MM.1S (cell line): Measurements from ENCODE around the gene ARHGAP4.

ENCODE experiments used
- DNase-seq: peaks from one replicate; pipeline ENCODE4 v3.0.0-alpha.2; 2015
- H2AFZ ChIP-seq: fragments of 300-600 bp; sonication (generic); 2 replicates; pipeline ENCODE4 v1.6.0; 2016; ENCODE audit warnings: antibody characterized with exemption, low read length
- H3F3A ChIP-seq: fragments of 300-600 bp; sonication (generic); 2 replicates; pipeline ENCODE4 v1.6.1; 2016; ENCODE audit warnings: mild to moderate bottlenecking, antibody characterized with exemption, low read length, moderate library complexity, mixed read lengths; ENCODE audit not compliant: insufficient read depth
- H3K27ac ChIP-seq: fragments of 300-600 bp; sonication (generic); 2 replicates; pipeline ENCODE4 v1.5.1; 2016; ENCODE audit warnings: mild to moderate bottlenecking, low read length
- H3K27me3 ChIP-seq: fragments of 300-600 bp; sonication (generic); replicated peaks from 2 replicates; pipeline ENCODE4 v1.6.0; 2016; ENCODE audit warnings: low read length; ENCODE audit not compliant: insufficient read depth
- H3K36me3 ChIP-seq: fragments of 300-600 bp; sonication (generic); replicated peaks from 2 replicates; pipeline ENCODE4 v1.6.1; 2016; ENCODE audit warnings: mild to moderate bottlenecking, low read length, mixed read lengths; ENCODE audit not compliant: insufficient read depth
- H3K4me1 ChIP-seq: fragments of 300-600 bp; sonication (generic); 2 replicates; pipeline ENCODE4 v1.6.1; 2016; ENCODE audit warnings: low read length, mixed read lengths
- H3K4me2 ChIP-seq: fragments of 300-600 bp; sonication (generic); 2 replicates; pipeline ENCODE4 v1.6.0; 2016; ENCODE audit warnings: low read depth, low read length
- H3K4me3 ChIP-seq: fragments of 300-600 bp; sonication (generic); 2 replicates; pipeline ENCODE4 v1.5.1; 2016; ENCODE audit warnings: low read length, mixed read lengths
- H3K79me2 ChIP-seq: fragments of 300-600 bp; sonication (generic); 2 replicates; pipeline ENCODE4 v1.6.1; 2016; ENCODE audit warnings: mixed run types, low read length, mixed read lengths
- H3K9ac ChIP-seq: fragments of 300-600 bp; sonication (generic); 2 replicates; pipeline ENCODE4 v1.6.1; 2016; ENCODE audit warnings: low read length, mixed read lengths
- H3K9me2 ChIP-seq: fragments of 300-600 bp; sonication (generic); replicated peaks from 2 replicates; pipeline ENCODE4 v1.6.1; 2016; ENCODE audit warnings: mild to moderate bottlenecking, low read length, mixed read lengths; ENCODE audit not compliant: insufficient read depth
- H3K9me3 ChIP-seq: fragments of 300-600 bp; sonication (generic); replicated peaks from 2 replicates; pipeline ENCODE4 v1.6.1; 2016; ENCODE audit warnings: mild to moderate bottlenecking, low read length, mixed read lengths; ENCODE audit not compliant: insufficient read depth
- H4K20me1 ChIP-seq: fragments of 300-600 bp; sonication (generic); 2 replicates; pipeline ENCODE4 v1.6.1; 2016; ENCODE audit warnings: mild to moderate bottlenecking, low read length, moderate library complexity, mixed read lengths; ENCODE audit not compliant: insufficient read depth
- EZH2 ChIP-seq: fragments of 300-600 bp; sonication (generic); optimal IDR thresholded peaks from 2 replicates; pipeline ENCODE3; 2017; ENCODE audit warnings: low read depth, mild to moderate bottlenecking, antibody characterized with exemption, low read length, mixed read lengths
- EZH2phosphoT487 ChIP-seq: fragments of 300-600 bp; sonication (generic); IDR thresholded peaks from 2 replicates; pipeline ENCODE4 v1.6.1; 2018; ENCODE audit warnings: antibody characterized with exemption, low read length
- TF ChIP-seq, protein P1 (sequence below): fragments of 300-600 bp; sonication (generic); IDR thresholded peaks from 2 replicates; pipeline ENCODE4 v1.5.1; 2016; ENCODE audit warnings: antibody characterized with exemption, low read length, mixed read lengths

The ARHGAP4 gene

DNA sequence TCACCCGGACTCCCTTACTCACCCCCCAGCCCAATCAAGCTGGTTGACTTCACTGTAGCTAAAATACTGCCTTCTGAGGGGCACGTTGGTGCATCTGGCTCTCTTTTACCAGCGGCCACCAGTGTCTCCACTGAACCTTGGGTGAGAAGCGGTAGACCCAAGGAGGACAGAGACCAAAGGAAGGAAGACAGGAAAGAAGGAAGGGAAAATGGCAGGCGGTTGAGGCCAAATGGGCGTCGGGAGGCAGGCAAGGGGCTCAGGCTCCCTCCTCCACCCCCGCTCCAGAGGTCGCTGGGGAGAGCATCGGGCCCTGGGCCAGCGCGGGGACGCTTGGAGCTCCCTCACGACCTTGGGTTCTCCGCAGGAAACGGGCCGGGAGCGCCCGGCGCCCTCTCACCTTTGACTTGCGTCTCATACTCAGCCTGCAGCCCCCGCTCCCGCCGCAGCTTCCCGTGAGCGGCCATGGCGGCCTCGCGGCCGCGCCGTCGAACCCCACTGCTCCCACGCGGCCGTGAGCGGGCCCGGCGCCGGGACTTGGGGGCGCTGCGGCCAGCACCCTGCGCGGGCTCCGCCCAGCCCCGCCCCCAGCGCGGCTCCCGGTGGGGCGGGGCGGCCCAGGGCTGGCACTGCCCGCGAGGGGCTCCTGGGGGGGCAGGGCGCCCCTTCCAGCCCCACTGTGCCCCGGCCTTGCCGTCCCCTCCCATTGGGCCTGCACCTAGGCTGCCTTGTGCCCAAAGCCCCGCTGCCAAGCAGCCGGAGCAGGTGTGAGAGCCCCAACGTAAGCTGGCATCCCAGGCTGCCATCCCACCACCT, at the start of gene ARHGAP4:
ARHGAP4 (minus strand) TSS at position 526 of the 813 bp plus-strand sequence; CDS start at position 464, 62 bp downstream.
- H3K4me3 ChIP-seq: peak within 1 kb of the TSS; percentile 90
- H3K4me1 ChIP-seq: peaks cover 11% of the 10 kb centered on the region; the same call in 1 of the 2 replicates
- H4K20me1 ChIP-seq: no peaks in the 10 kb centered on the region
- peak; percentile 58 for DNase-seq
- TF ChIP-seq, protein P1, sequence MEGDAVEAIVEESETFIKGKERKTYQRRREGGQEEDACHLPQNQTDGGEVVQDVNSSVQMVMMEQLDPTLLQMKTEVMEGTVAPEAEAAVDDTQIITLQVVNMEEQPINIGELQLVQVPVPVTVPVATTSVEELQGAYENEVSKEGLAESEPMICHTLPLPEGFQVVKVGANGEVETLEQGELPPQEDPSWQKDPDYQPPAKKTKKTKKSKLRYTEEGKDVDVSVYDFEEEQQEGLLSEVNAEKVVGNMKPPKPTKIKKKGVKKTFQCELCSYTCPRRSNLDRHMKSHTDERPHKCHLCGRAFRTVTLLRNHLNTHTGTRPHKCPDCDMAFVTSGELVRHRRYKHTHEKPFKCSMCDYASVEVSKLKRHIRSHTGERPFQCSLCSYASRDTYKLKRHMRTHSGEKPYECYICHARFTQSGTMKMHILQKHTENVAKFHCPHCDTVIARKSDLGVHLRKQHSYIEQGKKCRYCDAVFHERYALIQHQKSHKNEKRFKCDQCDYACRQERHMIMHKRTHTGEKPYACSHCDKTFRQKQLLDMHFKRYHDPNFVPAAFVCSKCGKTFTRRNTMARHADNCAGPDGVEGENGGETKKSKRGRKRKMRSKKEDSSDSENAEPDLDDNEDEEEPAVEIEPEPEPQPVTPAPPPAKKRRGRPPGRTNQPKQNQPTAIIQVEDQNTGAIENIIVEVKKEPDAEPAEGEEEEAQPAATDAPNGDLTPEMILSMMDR: no peak
- TF ChIP-seq EZH2 (no peak), EZH2phosphoT487 (no peak)
- peaks cover 38% of the 10 kb centered on the region for H3F3A ChIP-seq
- H3K9ac ChIP-seq: peak within 1 kb of the TSS; percentile 98
- no peaks in the 10 kb centered on the region for H3K27me3 ChIP-seq
- H3K9me2 ChIP-seq: no peaks in the 10 kb centered on the region
- H3K9me3 ChIP-seq: no peaks in the 10 kb centered on the region
- no peaks in the 10 kb centered on the region for H3K36me3 ChIP-seq
- H2AFZ ChIP-seq: no peak within 1 kb of the TSS
- H3K4me2 ChIP-seq: peak within 1 kb of the TSS; percentile 85
- peak within 1 kb of the TSS; percentile 98 for H3K27ac ChIP-seq
- H3K79me2 ChIP-seq: peaks cover 47% of the 10 kb centered on the region

DNA sequence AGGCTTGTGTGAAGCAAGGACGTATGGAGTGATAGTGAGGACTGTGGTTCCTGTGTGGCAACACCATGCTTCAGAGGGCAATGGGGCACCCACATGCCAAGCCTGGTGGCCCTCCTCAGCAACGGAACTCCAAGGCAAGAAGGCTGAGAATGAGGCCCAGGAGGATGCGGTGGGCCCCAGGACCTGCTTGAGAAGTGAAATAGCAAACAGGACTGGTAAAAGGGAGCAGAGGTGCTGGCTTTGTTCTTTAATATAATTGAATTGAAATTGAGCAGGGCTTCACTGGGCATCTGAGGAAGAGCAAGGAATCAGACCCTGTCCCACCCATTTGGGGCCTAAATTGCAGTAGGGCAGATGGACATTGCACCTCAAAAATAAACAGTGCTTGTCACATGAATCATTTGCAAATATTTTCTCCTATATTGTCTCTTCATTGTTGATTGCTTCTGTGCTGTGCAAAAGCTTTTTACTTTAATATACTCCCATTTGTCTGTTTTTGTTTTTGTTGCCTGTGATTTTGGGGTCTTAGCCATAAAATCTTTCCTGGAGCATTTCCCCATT, 48.7 kb upstream of the ARHGAP4 start:
- DNase-seq: no peak
- no peaks in the 10 kb centered on the region for H3K9me2 ChIP-seq
- peaks cover 5% of the 10 kb centered on the region; the same call in 1 of the 2 replicates for H3K4me1 ChIP-seq
- H3K9me3 ChIP-seq: no peaks in the 10 kb centered on the region
- H3K27me3 ChIP-seq: no peaks in the 10 kb centered on the region
- no peak overlapping the region for H2AFZ ChIP-seq
- no peak overlapping the region for H3K4me3 ChIP-seq
- no peaks in the 10 kb centered on the region for H4K20me1 ChIP-seq
- H3F3A ChIP-seq: peaks cover 19% of the 10 kb centered on the region; the same call in 1 of the 2 replicates
- H3K36me3 ChIP-seq: no peaks in the 10 kb centered on the region
- H3K4me2 ChIP-seq: no peak overlapping the region
- H3K27ac ChIP-seq: no peak overlapping the region
- peaks cover 27% of the 10 kb centered on the region for H3K79me2 ChIP-seq
- H3K9ac ChIP-seq: no peak overlapping the region
- TF ChIP-seq, protein P1: no peak
- TF ChIP-seq EZH2 (no peak), EZH2phosphoT487 (no peak)

DNA sequence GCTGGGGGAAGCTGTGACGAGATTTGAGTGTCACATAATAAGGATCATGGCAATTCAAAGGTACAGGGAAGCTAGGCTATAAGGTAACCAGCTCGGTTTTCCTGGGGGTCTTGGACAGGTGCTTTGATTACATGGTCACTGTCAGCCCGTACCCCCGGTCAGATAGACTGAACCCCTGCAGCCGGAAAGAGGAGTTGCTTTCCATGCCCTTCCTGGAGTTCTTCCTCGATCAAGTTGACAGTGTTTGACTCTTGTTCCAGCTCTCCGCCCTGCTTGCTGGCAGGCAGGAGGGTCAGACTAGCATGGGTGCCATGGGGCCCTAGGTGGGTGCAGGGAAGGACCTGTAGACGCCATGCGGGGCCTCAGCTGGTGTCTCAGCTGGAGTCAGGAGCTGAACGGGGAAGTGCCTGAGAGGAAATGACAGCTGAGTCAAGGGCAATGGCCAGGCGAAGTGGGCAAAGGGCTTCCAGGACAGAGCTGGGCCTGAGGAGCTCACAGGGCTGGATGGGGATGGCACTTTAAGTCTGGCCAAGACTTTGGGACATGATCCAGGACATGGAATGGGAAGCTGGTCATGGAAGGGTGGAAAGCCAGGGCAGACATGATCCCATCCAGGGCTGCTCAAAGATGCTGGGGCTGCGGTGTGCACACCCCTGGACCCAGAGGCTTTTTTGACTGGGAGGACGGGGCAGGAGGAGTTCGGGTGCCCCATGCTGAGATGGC, 48.1 kb upstream of the ARHGAP4 start:
- Histone ChIP-seq H3K27ac (no peak overlapping the region), H3K9ac (no peak overlapping the region)

More for the DNA sequence above, 48.1 kb upstream of the ARHGAP4 start:
- no peak overlapping the region for H2AFZ ChIP-seq
- H3K36me3 ChIP-seq: no peaks in the 10 kb centered on the region
- peaks cover 33% of the 10 kb centered on the region for H3K79me2 ChIP-seq
- H3K4me1 ChIP-seq: peaks cover 5% of the 10 kb centered on the region; the same call in 1 of the 2 replicates
- H3K4me2 ChIP-seq: peak overlapping the region; percentile 82; the same call in 1 of the 2 replicates
- H3F3A ChIP-seq: peaks cover 26% of the 10 kb centered on the region
- H3K9me2 ChIP-seq: no peaks in the 10 kb centered on the region
- no peak overlapping the region for H3K4me3 ChIP-seq
- H3K9me3 ChIP-seq: no peaks in the 10 kb centered on the region
- H3K27me3 ChIP-seq: no peaks in the 10 kb centered on the region
- H4K20me1 ChIP-seq: no peaks in the 10 kb centered on the region
- TF ChIP-seq EZH2 (no peak), EZH2phosphoT487 (no peak)
- TF ChIP-seq, protein P1: no peak
- no peak for DNase-seq
